ENCODE results near the gene CEACAM5. TPM values are rescaled to one million over a fixed set of nuclear protein-coding genes. Genes with fewer than 3 reads are reported as not detected.

Gene CEACAM5
- total and polyA plus RNA-seq, 2 of the 4 experiments (the other 2 are of a cell fraction): not detected

- no peaks in the 10 kb centered on the region for H3K4me1 ChIP-seq (ENCODE audit: control insufficient read depth, insufficient read depth, low read length)
- CTCF ChIA-PET: no interaction called here
- H3K27me3 ChIP-seq (ENCODE audit: control insufficient read depth, insufficient read depth, low read length): no peaks in the 10 kb centered on the region
- H4K8ac ChIP-seq (ENCODE audit: low read depth in 2 of 2, low read length in 2 of 2): no peak within 1 kb of the TSS
- TF ChIP-seq, protein P1, sequence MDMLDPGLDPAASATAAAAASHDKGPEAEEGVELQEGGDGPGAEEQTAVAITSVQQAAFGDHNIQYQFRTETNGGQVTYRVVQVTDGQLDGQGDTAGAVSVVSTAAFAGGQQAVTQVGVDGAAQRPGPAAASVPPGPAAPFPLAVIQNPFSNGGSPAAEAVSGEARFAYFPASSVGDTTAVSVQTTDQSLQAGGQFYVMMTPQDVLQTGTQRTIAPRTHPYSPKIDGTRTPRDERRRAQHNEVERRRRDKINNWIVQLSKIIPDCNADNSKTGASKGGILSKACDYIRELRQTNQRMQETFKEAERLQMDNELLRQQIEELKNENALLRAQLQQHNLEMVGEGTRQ (IDR thresholded peaks at IDR 0.05; ENCODE audit: low read depth, low read length): no peak
- no peak for TF ChIP-seq RAD21 (IDR thresholded peaks at IDR 0.05; ENCODE audit: low read length)
- no peak for TF ChIP-seq MAFK (IDR thresholded peaks at IDR 0.05; ENCODE audit: low read depth, low read length)
- TF ChIP-seq, protein P2, sequence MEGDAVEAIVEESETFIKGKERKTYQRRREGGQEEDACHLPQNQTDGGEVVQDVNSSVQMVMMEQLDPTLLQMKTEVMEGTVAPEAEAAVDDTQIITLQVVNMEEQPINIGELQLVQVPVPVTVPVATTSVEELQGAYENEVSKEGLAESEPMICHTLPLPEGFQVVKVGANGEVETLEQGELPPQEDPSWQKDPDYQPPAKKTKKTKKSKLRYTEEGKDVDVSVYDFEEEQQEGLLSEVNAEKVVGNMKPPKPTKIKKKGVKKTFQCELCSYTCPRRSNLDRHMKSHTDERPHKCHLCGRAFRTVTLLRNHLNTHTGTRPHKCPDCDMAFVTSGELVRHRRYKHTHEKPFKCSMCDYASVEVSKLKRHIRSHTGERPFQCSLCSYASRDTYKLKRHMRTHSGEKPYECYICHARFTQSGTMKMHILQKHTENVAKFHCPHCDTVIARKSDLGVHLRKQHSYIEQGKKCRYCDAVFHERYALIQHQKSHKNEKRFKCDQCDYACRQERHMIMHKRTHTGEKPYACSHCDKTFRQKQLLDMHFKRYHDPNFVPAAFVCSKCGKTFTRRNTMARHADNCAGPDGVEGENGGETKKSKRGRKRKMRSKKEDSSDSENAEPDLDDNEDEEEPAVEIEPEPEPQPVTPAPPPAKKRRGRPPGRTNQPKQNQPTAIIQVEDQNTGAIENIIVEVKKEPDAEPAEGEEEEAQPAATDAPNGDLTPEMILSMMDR (conservative IDR thresholded peaks at IDR 0.05; ENCODE audit: low read depth, low read length): no peak
- no peak for TF ChIP-seq BHLHE40 (IDR thresholded peaks at IDR 0.05; ENCODE audit: low read depth, low read length)
- no peak for TF ChIP-seq CEBPB (IDR thresholded peaks at IDR 0.05; ENCODE audit: low read depth, low read length)
- no peak for TF ChIP-seq FOS (IDR thresholded peaks at IDR 0.05; ENCODE audit: low read depth, low read length)
- no peak for TF ChIP-seq MAZ (IDR thresholded peaks at IDR 0.05; ENCODE audit: borderline replicate concordance, low read depth, low read length)
- no peak for TF ChIP-seq SMC3 (IDR thresholded peaks at IDR 0.05; ENCODE audit: low read depth, low read length)
- TF ChIP-seq ELK1 (IDR thresholded peaks at IDR 0.05; ENCODE audit: borderline replicate concordance, low read depth, low read length): no peak
- TF ChIP-seq NFE2L2 (IDR thresholded peaks at IDR 0.05; ENCODE audit: low read depth, low read length): no peak
- ATAC-seq (ENCODE audit: low read depth) (no peak), DNase-seq (no peak)
- H2BK20ac ChIP-seq (ENCODE audit: low read depth, low read length): no peak within 1 kb of the TSS
- dilution Hi-C loops (cut with HindIII; ENCODE audit: low sequenced_read_pairs, unreplicated experiment) (no loop called here), intact Hi-C loops (cut with micrococcal nuclease) (no loop called here), in situ Hi-C loops (cut with MboI; ENCODE audit: low sequenced_read_pairs) (no loop called here)
- H2BK120ac ChIP-seq (ENCODE audit: low read depth, low read length): no peak within 1 kb of the TSS
- no peak within 1 kb of the TSS for H3K4me2 ChIP-seq (ENCODE audit: low read depth, low read length)
- POLR2A ChIA-PET (ENCODE audit: unreplicated experiment): no interaction called here
- H3K9me3 ChIP-seq (ENCODE audit: control insufficient read depth, insufficient read depth, low read length): no peaks in the 10 kb centered on the region
- 20% methylated on average over 1 of the region's 1 CpG; no CpG with 5 or more reads in 1 of the 2 experiments for WGBS, 2 experiments (ENCODE audit: extremely low coverage in 2 of 2, insufficient read length in 1 of 2)
- no peak within 1 kb of the TSS for H2BK15ac ChIP-seq (ENCODE audit: low read depth, low read length)
- no peak within 1 kb of the TSS for H3K4me3 ChIP-seq (ENCODE audit: insufficient read depth, low read depth, low read length)
- H4K5ac ChIP-seq (ENCODE audit: low read depth, low read length): no peak within 1 kb of the TSS
- no peaks in the 10 kb centered on the region for H3K36me3 ChIP-seq (ENCODE audit: control insufficient read depth, insufficient read depth, low read length)
- H3K27ac ChIP-seq (ENCODE audit: insufficient read depth, low read length): no peak within 1 kb of the TSS
- BruUV-seq (replicated peaks): no TSS peak
- H3K79me1 ChIP-seq (ENCODE audit: low read depth in 1 of 2, low read length in 2 of 2): no peaks in the 10 kb centered on the region
- H3K9ac ChIP-seq (ENCODE audit: low read depth, low read length): no peak within 1 kb of the TSS
- H3K14ac ChIP-seq (replicated peaks; ENCODE audit: low read depth, low read length): no peak within 1 kb of the TSS
- no peaks in the 10 kb centered on the region for H3K9me1 ChIP-seq (ENCODE audit: insufficient read depth, low read length)
- no peak within 1 kb of the TSS for H2BK5ac ChIP-seq (ENCODE audit: low read depth, low read length, poor library complexity, severe bottlenecking)
- no peak within 1 kb of the TSS; the same call in 1 of the 2 replicates for H3K56ac ChIP-seq (ENCODE audit: extremely low read depth, insufficient read depth, low read length)
- H3K23ac ChIP-seq (ENCODE audit: low read depth, low read length): no peak within 1 kb of the TSS
- H4K91ac ChIP-seq (ENCODE audit: insufficient read depth, low read depth, low read length): no peak within 1 kb of the TSS
- H3K18ac ChIP-seq (ENCODE audit: low read depth, low read length): no peak within 1 kb of the TSS
- H2AK5ac ChIP-seq (ENCODE audit: low read depth, low read length): no peak within 1 kb of the TSS
- H4K20me1 ChIP-seq (ENCODE audit: insufficient read depth, low read length): no peaks in the 10 kb centered on the region
- no peak within 1 kb of the TSS for H2AK9ac ChIP-seq (replicated peaks; ENCODE audit: low read depth, low read length, poor library complexity)
- H3K4ac ChIP-seq (ENCODE audit: low read depth, low read length): no peak within 1 kb of the TSS
- H2AFZ ChIP-seq (replicated peaks; ENCODE audit: low read length, poor library complexity): no peak within 1 kb of the TSS
Observed at GRCh38 chr19:41688098-41688497, 20.3 kb upstream of the CEACAM5 start, which contains the start of gene CEACAM7. Gene CEACAM7 (minus strand): TSS chr19:41688270. CDS start chr19:41688165, 105 bp downstream.

Measured in IMR-90 (cell line).